PC-3 (cell line): Measurements from ENCODE around the gene RNLS. TPM values are rescaled to one million over a fixed set of nuclear protein-coding genes. Genes with fewer than 3 reads are reported as not detected.

Source experiments
- ATAC-seq: fragments of 200-7000 bp; cut with Tn5 transposase; 2 replicates; pipeline ENCODE4 v1.9.1; 2020; ENCODE audit warnings: mild to moderate bottlenecking, moderate library complexity
- BruUV-seq: library from RNA; stranded (reverse); fragments of 400-500 nt; replicated peaks from 2 replicates; lab custom pipeline; 2021; lab: Mats Ljungman, UMichigan
- CTCF ChIA-PET: fragments of 300-600 bp; sonication (Branson Sonifier 250); formaldehyde crosslinking; loops from one replicate; lab custom pipeline; 2022; ENCODE audit warnings: antibody characterized with exemption; lab: Charles Lee
- POLR2A ChIA-PET: fragments of 300-600 bp; sonication (Branson Sonifier 250); formaldehyde crosslinking; loops from one replicate; lab custom pipeline; 2022; ENCODE audit warnings: antibody characterized with exemption; ENCODE audit not compliant: unreplicated experiment; lab: Charles Lee
- DNase-seq: peaks from one replicate; pipeline ENCODE4 v3.0.0-alpha.2; 2015
- H2AFZ ChIP-seq: fragments of 300-600 bp; sonication (generic); 2 replicates; pipeline ENCODE4 v1.6.0; 2016; ENCODE audit warnings: antibody characterized with exemption, low read length
- H3F3A ChIP-seq: fragments of 300-600 bp; sonication (generic); one replicate; pipeline ENCODE4 v1.6.0; 2017; ENCODE audit warnings: antibody characterized with exemption, low read length, control low read depth, mild to moderate bottlenecking; ENCODE audit not compliant: unreplicated experiment
- H3K27ac ChIP-seq: fragments of 300-600 bp; sonication (generic); 2 replicates; pipeline ENCODE4 v1.5.1; 2016; ENCODE audit warnings: mild to moderate bottlenecking, low read length
- H3K27me3 ChIP-seq: fragments of 300-600 bp; sonication (generic); 2 replicates; pipeline ENCODE4 v1.6.1; 2016; ENCODE audit warnings: low read length, mixed read lengths
- H3K36me3 ChIP-seq: fragments of 300-600 bp; sonication (generic); 2 replicates; pipeline ENCODE4 v1.6.1; 2016; ENCODE audit warnings: low read depth, mixed run types, low read length, mixed read lengths
- H3K4me1 ChIP-seq: fragments of 300-600 bp; sonication (generic); 2 replicates; pipeline ENCODE4 v1.5.1; 2016; ENCODE audit warnings: low read length; ENCODE audit not compliant: insufficient read depth
- H3K4me2 ChIP-seq: fragments of 300-600 bp; sonication (generic); 2 replicates; pipeline ENCODE4 v1.6.0; 2016; ENCODE audit warnings: low read length
- H3K4me3 ChIP-seq: fragments of 300-600 bp; sonication (generic); 2 replicates; pipeline ENCODE4 v1.5.1; 2016; ENCODE audit warnings: mild to moderate bottlenecking, low read length, mixed read lengths
- H3K79me2 ChIP-seq: fragments of 300-600 bp; sonication (generic); 2 replicates; pipeline ENCODE4 v1.6.1; 2017; ENCODE audit warnings: low read length, mixed read lengths
- H3K9ac ChIP-seq: fragments of 300-600 bp; sonication (generic); 2 replicates; pipeline ENCODE4 v1.6.0; 2016; ENCODE audit warnings: mild to moderate bottlenecking, low read length
- H3K9me2 ChIP-seq: fragments of 300-600 bp; sonication (generic); replicated peaks from 2 replicates; pipeline ENCODE4 v1.6.1; 2016; ENCODE audit warnings: mixed run types, low read length, mixed read lengths
- H3K9me3 ChIP-seq: fragments of 300-600 bp; sonication (generic); 2 replicates; pipeline ENCODE4 v1.6.1; 2016; ENCODE audit warnings: low read length, mixed read lengths
- H4K20me1 ChIP-seq: fragments of 300-600 bp; sonication (generic); 2 replicates; pipeline ENCODE4 v1.6.1; 2016; ENCODE audit warnings: low read length, mixed read lengths
- CTCF ChIP-seq: fragments of 300-600 bp; sonication (generic); conservative IDR thresholded peaks from 2 replicates; pipeline ENCODE4 v1.5.1; 2017; ENCODE audit warnings: antibody characterized with exemption, low read depth, mild to moderate bottlenecking, low read length
- EZH2 ChIP-seq: fragments of 300-600 bp; sonication (generic); IDR thresholded peaks from one replicate; pipeline ENCODE4 v1.6.1; 2017; ENCODE audit warnings: antibody characterized with exemption, mild to moderate bottlenecking, low read length; ENCODE audit not compliant: unreplicated experiment
- EZH2phosphoT487 ChIP-seq: fragments of 300-600 bp; sonication (generic); IDR thresholded peaks from 2 replicates; pipeline ENCODE4 v1.6.1; 2018; ENCODE audit warnings: mild to moderate bottlenecking, antibody characterized with exemption, low read length, borderline replicate concordance
- intact Hi-C: fragments of 100-400 bp; cut with micrococcal nuclease; formaldehyde crosslinking; loops from 2 replicates; pipeline ENCODE4 v1.9.0; 2023
- total RNA-seq: library from RNA; depleted of rRNA; stranded (reverse); fragments of >200 nt; gene quantifications from 2 replicates; pipeline ENCODE4 v1.2.3, GENCODE V29; 2014

Gene RNLS
- total RNA-seq, 1 experiment from 2014 or later: not detected

GRCh38 chr10:88332503-88333247 is 250.4 kb downstream of the RNLS start:
- POLR2A ChIA-PET: no interaction called here
- Histone ChIP-seq H3K9me2 (no peaks in the 10 kb centered on the region), H3K27ac (no peak overlapping the region), H3K4me3 (no peak overlapping the region), H4K20me1 (no peaks in the 10 kb centered on the region), H3K4me2 (no peak overlapping the region), H3K36me3 (no peaks in the 10 kb centered on the region), H3K4me1 (no peaks in the 10 kb centered on the region), H3K27me3 (no peaks in the 10 kb centered on the region), H3F3A (no peaks in the 10 kb centered on the region), H3K79me2 (no peaks in the 10 kb centered on the region), H2AFZ (no peak overlapping the region), H3K9me3 (no peaks in the 10 kb centered on the region), H3K9ac (no peak overlapping the region)
- TF ChIP-seq CTCF (no peak), EZH2phosphoT487 (no peak), EZH2 (no peak)
- CTCF ChIA-PET: no interaction called here
- intact Hi-C loops: no loop called here
- ATAC-seq: no peak
- no TSS peak for BruUV-seq
- no peak for DNase-seq

GRCh38 chr10:88330174-88330573 is 252.9 kb downstream of the RNLS start:
- TF ChIP-seq EZH2 (no peak), EZH2phosphoT487 (no peak), CTCF (no peak)
- POLR2A ChIA-PET: no interaction called here
- no peaks in the 10 kb centered on the region for H3K4me1 ChIP-seq
- H3K27me3 ChIP-seq: no peaks in the 10 kb centered on the region
- H3K27ac ChIP-seq: no peak overlapping the region
- no peaks in the 10 kb centered on the region for H3F3A ChIP-seq
- CTCF ChIA-PET: no interaction called here
- H3K9me3 ChIP-seq: no peaks in the 10 kb centered on the region
- H2AFZ ChIP-seq: no peak overlapping the region
- ATAC-seq (no peak), DNase-seq (no peak)
- BruUV-seq: no TSS peak
- H3K9ac ChIP-seq: no peak overlapping the region
- no peaks in the 10 kb centered on the region for H3K9me2 ChIP-seq
- H3K36me3 ChIP-seq: no peaks in the 10 kb centered on the region
- H4K20me1 ChIP-seq: no peaks in the 10 kb centered on the region
- no peak overlapping the region for H3K4me2 ChIP-seq
- H3K4me3 ChIP-seq: no peak overlapping the region
- intact Hi-C loops: no loop called here
- no peaks in the 10 kb centered on the region for H3K79me2 ChIP-seq

GRCh38 chr10:88322324-88323063 is 260.6 kb downstream of the RNLS start:
- no peaks in the 10 kb centered on the region for H3K4me1 ChIP-seq
- no peak for DNase-seq
- H3F3A ChIP-seq: no peaks in the 10 kb centered on the region
- H2AFZ ChIP-seq: no peak overlapping the region
- no TSS peak for BruUV-seq
- H3K9me3 ChIP-seq: no peaks in the 10 kb centered on the region
- ATAC-seq: no peak
- H3K27me3 ChIP-seq: no peaks in the 10 kb centered on the region
- intact Hi-C loops: no loop called here
- H3K27ac ChIP-seq: no peak overlapping the region
- H3K9ac ChIP-seq: no peak overlapping the region
- ChIA-PET POLR2A (no interaction called here), CTCF (no interaction called here)
- no peaks in the 10 kb centered on the region for H3K79me2 ChIP-seq
- TF ChIP-seq EZH2 (no peak), EZH2phosphoT487 (no peak), CTCF (no peak)
- no peak overlapping the region for H3K4me3 ChIP-seq
- no peak overlapping the region for H3K4me2 ChIP-seq
- no peaks in the 10 kb centered on the region for H3K36me3 ChIP-seq
- H3K9me2 ChIP-seq: no peaks in the 10 kb centered on the region
- H4K20me1 ChIP-seq: no peaks in the 10 kb centered on the region
